GM12878 (cell line): ENCODE data around the gene CD2BP2. TPM values are rescaled to one million over a fixed set of nuclear protein-coding genes. Genes with fewer than 3 reads are reported as not detected.

Experiments
- ATAC-seq: fragments of 200-7000 bp; cut with Tn5 transposase; 3 replicates; pipeline ENCODE4 v1.9.1; 2020; ENCODE audit warnings: mild to moderate bottlenecking, moderate library complexity
- BruUV-seq: library from RNA; stranded (reverse); fragments of 400-500 nt; replicated peaks from 2 replicates; lab custom pipeline; 2021; lab: Mats Ljungman, UMichigan
- CTCF ChIA-PET: fragments of 300-600 bp; sonication (Branson Sonifier 250); formaldehyde crosslinking; extraction: SDS; loops from one replicate; lab custom pipeline; 2021; ENCODE audit warnings: inconsistent platforms; lab: Yijun Ruan, JAX
- POLR2A ChIA-PET: fragments of 350-600 bp; formaldehyde crosslinking; extraction: SDS; loops from one replicate; lab custom pipeline; 2021; ENCODE audit warnings: inconsistent platforms; lab: Charles Lee
- RAD21 ChIA-PET: fragments of 300-600 bp; sonication (Branson Sonifier 250); formaldehyde crosslinking; loops from one replicate; lab custom pipeline; 2023; ENCODE audit warnings: antibody characterized with exemption; ENCODE audit not compliant: unreplicated experiment; lab: Charles Lee
- SMC1A ChIA-PET: fragments of 300-600 bp; sonication (Branson Sonifier 250); formaldehyde crosslinking; loops from one replicate; lab custom pipeline; 2023; ENCODE audit not compliant: unreplicated experiment, uncharacterized antibody; lab: Charles Lee
- DNase-seq: peaks from one replicate; pipeline ENCODE4 v3.0.0-alpha.2; 2011; ENCODE audit warnings: low read depth, low spot score
- FAIRE-seq: peaks from 3 replicates; lab custom pipeline; 2011; peaks lifted over from hg19 to GRCh38; lab: Jason Lieb, UNC
- H2AFZ ChIP-seq: 2 replicates; pipeline ENCODE4 v1.6.0; 2011; ENCODE audit warnings: low read depth, low read length, control low read depth; ENCODE audit not compliant: control insufficient read depth
- H3K27ac ChIP-seq: 2 replicates; pipeline ENCODE4 v1.5.1; 2011; ENCODE audit warnings: control low read depth; ENCODE audit not compliant: control insufficient read depth, insufficient read depth
- H3K27me3 ChIP-seq, 2 experiments: replicated peaks in 1 of 2; 2 replicates each; pipeline versions ENCODE4 v1.6.0 to v1.6.1; 2011; ENCODE audit warnings: low read length in 1 of 2; ENCODE audit not compliant: control insufficient read depth in 2 of 2, insufficient read depth in 2 of 2
- H3K36me3 ChIP-seq, 2 experiments: 2 replicates each; pipeline ENCODE4 v1.5.1; 2011; ENCODE audit warnings: low read length in 1 of 2; ENCODE audit not compliant: control insufficient read depth in 2 of 2, insufficient read depth in 2 of 2
- H3K4me1 ChIP-seq: 2 replicates; pipeline ENCODE4 v1.6.1; 2011; ENCODE audit warnings: mild to moderate bottlenecking, low read length, moderate library complexity, mixed read lengths; ENCODE audit not compliant: control insufficient read depth, insufficient read depth
- H3K4me2 ChIP-seq: 2 replicates; pipeline ENCODE4 v1.6.0; 2011; ENCODE audit warnings: control low read depth; ENCODE audit not compliant: control insufficient read depth, insufficient read depth
- H3K4me3 ChIP-seq: fragments of 200-600 bp; sonication (generic); 2 replicates; pipeline ENCODE4 v1.5.1; 2016
- H3K79me2 ChIP-seq: 2 replicates; pipeline ENCODE4 v1.6.0; 2011; ENCODE audit warnings: low read length; ENCODE audit not compliant: control insufficient read depth, insufficient read depth
- H3K9ac ChIP-seq: 2 replicates; pipeline ENCODE4 v1.8.0; 2011; ENCODE audit warnings: low read length, control low read depth, mixed read lengths; ENCODE audit not compliant: control insufficient read depth, insufficient read depth
- H3K9me3 ChIP-seq: replicated peaks from 3 replicates; pipeline ENCODE4 v1.5.1; 2011; ENCODE audit warnings: mild to moderate bottlenecking, low read length; ENCODE audit not compliant: control insufficient read depth, insufficient read depth
- H4K20me1 ChIP-seq: 2 replicates; pipeline ENCODE4 v1.6.0; 2011; ENCODE audit not compliant: control insufficient read depth, insufficient read depth
- GABPA ChIP-seq: IDR thresholded peaks from 2 replicates; pipeline ENCODE4 v1.6.1; 2014; ENCODE audit warnings: antibody characterized with exemption, low read depth, mild to moderate bottlenecking, inconsistent platforms
- HDAC2 ChIP-seq: fragments of 200-600 bp; sonication (generic); IDR thresholded peaks from 2 replicates; pipeline ENCODE4 v1.6.1; 2017
- KDM1A ChIP-seq: fragments of 200-600 bp; sonication (generic); IDR thresholded peaks from 2 replicates; pipeline ENCODE4 v1.6.1; 2016; ENCODE audit warnings: borderline replicate concordance
- WGBS: methylation state at CpG from one replicate; pipeline ENCODE4 v1.1.6; 2016; ENCODE audit warnings: low lambda C conversion rate; ENCODE audit not compliant: insufficient replicate concordance, insufficient coverage; ENCODE audit errors: missing lambda C conversion rate; 5-methylcytosine and 5-hydroxymethylcytosine counted together
- in situ Hi-C: fragments of 300-500 bp; cut with MboI; formaldehyde crosslinking; loops from 9 replicates; pipeline ENCODE4 v1.14.3; 2018; ENCODE audit warnings: mixed read lengths
- intact Hi-C: fragments of 100-400 bp; cut with micrococcal nuclease; formaldehyde crosslinking; loops from one replicate; pipeline ENCODE4 v1.14.2; 2022; ENCODE audit not compliant: unreplicated experiment
- polyA plus RNA-seq, 11 experiments: library from polyadenylated mRNA; depleted of rRNA in 4 of 11; unstranded in 6 of 11; stranded (reverse) in 5 of 11; fragments of >200 nt; fragmentation: Nextera tagmentation in 4 of 11; fragmentation: Illumina TruSeq in 1 of 11; extraction: Ambion mirVana in 4 of 11; extraction: Trizol in 1 of 11; gene quantifications; 1 replicate in 1 of 11; 2 replicates in 10 of 11; pipeline versions ENCODE4 v1.2.1 to v1.2.3, GENCODE V29; 2011 to 2016; ENCODE audit warnings: inconsistent platforms in 2 of 11, missing spikeins in 2 of 11, low read depth in 1 of 11
- total RNA-seq, 4 experiments: library from RNA; depleted of rRNA in 3 of 4; stranded (reverse); fragments of >200 nt in 3 of 4; fragmentation: Illumina TruSeq in 1 of 4; extraction: Trizol in 1 of 4; gene quantifications; 2 replicates each; pipeline versions ENCODE4 v1.2.1 to v1.2.3, GENCODE V29; 2013 to 2021
- TF ChIP-seq, protein P1 (sequence below): IDR thresholded peaks from 2 replicates; pipeline ENCODE4 v1.6.1; 2012; ENCODE audit warnings: low read depth, low read length, improper control_type of control experiment
- TF ChIP-seq, protein P2 (sequence below): IDR thresholded peaks from 2 replicates; pipeline ENCODE4 v1.6.1; 2012; ENCODE audit warnings: low read length, inconsistent platforms

The CD2BP2 gene
- total and polyA plus RNA-seq, 10 of the 15 experiments (the other 5 are each of a cell fraction or from before 2014, with no cell fraction given) = 3.3 to 47.9 (median 31.8) TPM

DNA sequence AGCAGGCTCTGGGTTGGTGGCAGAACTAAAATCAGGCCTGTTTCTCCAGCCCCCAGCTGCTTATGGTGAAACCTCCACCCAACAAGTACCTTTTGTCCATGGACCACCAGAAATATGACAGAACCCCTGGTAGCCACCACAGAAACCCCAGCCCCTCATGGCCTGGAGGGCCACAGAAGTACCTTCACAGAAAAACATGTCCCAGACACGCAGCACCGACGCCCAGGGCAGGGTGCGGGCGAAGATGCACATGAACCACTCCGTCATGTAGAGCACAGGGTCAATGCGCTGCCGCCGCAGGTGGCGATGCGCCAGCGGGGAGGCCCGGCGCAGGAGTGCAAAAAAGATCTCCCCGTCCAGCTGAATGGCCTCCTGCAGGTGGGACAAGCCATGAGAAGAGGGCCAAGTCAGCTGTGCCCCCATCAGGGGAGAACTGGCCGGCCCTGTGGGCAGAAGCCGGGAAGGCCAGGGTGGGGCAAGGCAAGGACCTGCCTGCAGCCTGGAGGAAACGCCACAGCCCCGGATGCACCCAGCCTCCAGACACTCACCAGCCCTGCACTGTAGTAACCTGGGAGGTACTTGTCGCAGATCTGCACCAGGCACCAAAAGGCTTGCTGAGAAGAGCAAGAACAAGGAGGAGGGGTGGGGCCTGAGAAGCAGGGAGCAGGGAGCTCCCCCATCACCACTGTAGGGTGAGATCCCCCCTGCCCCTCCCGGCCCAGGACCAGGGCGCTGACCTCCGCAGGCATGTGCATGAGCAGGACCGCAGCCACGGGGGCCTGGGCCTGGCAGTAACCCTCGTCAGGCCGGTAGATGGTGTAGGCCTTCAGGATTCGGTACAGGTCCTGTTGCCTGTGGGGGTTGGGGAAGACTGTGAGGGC is 4.1 kb upstream of the CD2BP2 start:
- 94% methylated on average over 27 of the region's 28 CpGs for WGBS
- ChIA-PET CTCF (interaction anchor here (1.3 kb wide), 1 partner anchor 12 kb away, joined by 3 read pairs; no protein-coding TSS in a partner anchor), POLR2A (interaction anchor here (0.5 to 2.2 kb wide), 3 partner anchors 8 to 204 kb away, joined by 4 to 6 read pairs (median 5); no protein-coding TSS in a partner anchor), RAD21 (interaction anchor here (0.7 to 1.9 kb wide), 2 partner anchors 11 to 267 kb away, joined by 3 to 7 read pairs; partner anchors contain the start of genes TBC1D10B and TBX6), SMC1A (interaction anchor here (0.6 kb wide), 1 partner anchor 455 kb away, joined by 3 read pairs; no protein-coding TSS in a partner anchor)
- H3K36me3 ChIP-seq = peaks cover 14 to 20% of the 10 kb centered on the region in 2 experiments
- no peak for DNase-seq
- intact Hi-C loops (loop anchor here (10.0 kb wide), 1 partner anchor 264 kb away; the partner anchor contains the start of genes TBX6 and YPEL3), in situ Hi-C loops (no loop called here)
- TF ChIP-seq HDAC2 = no peak
- TF ChIP-seq, protein P1, sequence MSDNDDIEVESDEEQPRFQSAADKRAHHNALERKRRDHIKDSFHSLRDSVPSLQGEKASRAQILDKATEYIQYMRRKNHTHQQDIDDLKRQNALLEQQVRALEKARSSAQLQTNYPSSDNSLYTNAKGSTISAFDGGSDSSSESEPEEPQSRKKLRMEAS = no peak
- no peak for TF ChIP-seq GABPA
- no peak for TF ChIP-seq KDM1A
- TF ChIP-seq, protein P2, sequence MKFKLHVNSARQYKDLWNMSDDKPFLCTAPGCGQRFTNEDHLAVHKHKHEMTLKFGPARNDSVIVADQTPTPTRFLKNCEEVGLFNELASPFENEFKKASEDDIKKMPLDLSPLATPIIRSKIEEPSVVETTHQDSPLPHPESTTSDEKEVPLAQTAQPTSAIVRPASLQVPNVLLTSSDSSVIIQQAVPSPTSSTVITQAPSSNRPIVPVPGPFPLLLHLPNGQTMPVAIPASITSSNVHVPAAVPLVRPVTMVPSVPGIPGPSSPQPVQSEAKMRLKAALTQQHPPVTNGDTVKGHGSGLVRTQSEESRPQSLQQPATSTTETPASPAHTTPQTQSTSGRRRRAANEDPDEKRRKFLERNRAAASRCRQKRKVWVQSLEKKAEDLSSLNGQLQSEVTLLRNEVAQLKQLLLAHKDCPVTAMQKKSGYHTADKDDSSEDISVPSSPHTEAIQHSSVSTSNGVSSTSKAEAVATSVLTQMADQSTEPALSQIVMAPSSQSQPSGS = no peak
- ATAC-seq = no peak
- peaks cover 10% of the 10 kb centered on the region; the same call in 1 of the 2 replicates for H3K4me1 ChIP-seq
- H2AFZ ChIP-seq = no peak overlapping the region
- no peak overlapping the region for H3K4me2 ChIP-seq
- H3K27me3 ChIP-seq = no peaks in the 10 kb centered on the region
- no peak overlapping the region for H3K9ac ChIP-seq
- no peak overlapping the region for H3K4me3 ChIP-seq
- no peak for FAIRE-seq
- no peak overlapping the region for H3K27ac ChIP-seq
- no peaks in the 10 kb centered on the region for H3K9me3 ChIP-seq
- 0 out of 2 replicates have a peak, but pooled peaks cover 3% of the 10 kb centered on the region for H4K20me1 ChIP-seq
- H3K79me2 ChIP-seq = peaks cover 13% of the 10 kb centered on the region
- BruUV-seq = no TSS peak
